K562 (cell line): ENCODE data around the gene USP32. TPM values are rescaled to one million over a fixed set of nuclear protein-coding genes. Genes with fewer than 3 reads are reported as not detected.
A peak's percentile ranks its signal among the peaks of the same experiment; 100 is the strongest.

Experiments
- ATAC-seq: fragments of 200-7000 bp; cut with Tn5 transposase; 3 replicates; pipeline ENCODE4 v1.9.1; 2020; ENCODE audit warnings: moderate library complexity
- BruUV-seq: library from RNA; stranded (reverse); fragments of 400-500 nt; replicated peaks from 2 replicates; lab custom pipeline; 2021; lab: Mats Ljungman, UMichigan
- CTCF ChIA-PET: fragments of 300-600 bp; formaldehyde crosslinking; extraction: SDS; loops from one replicate; lab custom pipeline; 2021; ENCODE audit warnings: low intra/inter-chr PET ratio; lab: Yijun Ruan, JAX
- POLR2A ChIA-PET: fragments of 300-600, 350-650 bp; sonication (Branson Sonifier 250); formaldehyde crosslinking; extraction: SDS; loops from one replicate; lab custom pipeline; 2021; ENCODE audit warnings: antibody characterized with exemption, inconsistent platforms; lab: Yijun Ruan, JAX
- DNase-seq, 4 experiments: peaks; one replicate each; pipeline versions ENCODE4 v3.0.0 to v3.0.0-alpha.2; 2011 to 2018; ENCODE audit warnings: low spot score in 3 of 4, mixed read lengths in 3 of 4; ENCODE audit errors: extremely low read depth in 1 of 4
- FAIRE-seq: peaks from 2 replicates; lab custom pipeline; 2011; peaks lifted over from hg19 to GRCh38; lab: Jason Lieb, UNC
- H2AFZ ChIP-seq: 2 replicates; pipeline ENCODE4 v1.6.0; 2011; ENCODE audit warnings: low read depth, low read length, control low read depth, inconsistent platforms
- H3K27ac ChIP-seq: fragments of 200-600 bp; 3 replicates; pipeline ENCODE4 v1.8.0; 2011; ENCODE audit warnings: low read depth, mild to moderate bottlenecking, control low read depth, inconsistent platforms, low read length, moderate library complexity, mixed read lengths; ENCODE audit errors: extremely low read depth
- H3K27me3 ChIP-seq, 2 experiments: fragments of 300-600 bp in 1 of 2; 2 replicates in 1 of 2; 3 replicates in 1 of 2; pipeline versions ENCODE4 v1.6.0 to v1.8.0; 2011; ENCODE audit warnings: inconsistent platforms in 2 of 2, low read length in 2 of 2, mild to moderate bottlenecking in 1 of 2, mixed read lengths in 1 of 2, moderate library complexity in 1 of 2; ENCODE audit not compliant: control insufficient read depth in 2 of 2, insufficient read depth in 2 of 2
- H3K36me3 ChIP-seq: fragments of 300-600 bp; 3 replicates; pipeline ENCODE4 v1.8.0; 2011; ENCODE audit warnings: mild to moderate bottlenecking, low read length, inconsistent platforms; ENCODE audit not compliant: control insufficient read depth, insufficient read depth
- H3K4me1 ChIP-seq, 2 experiments: fragments of 200-600 bp in 1 of 2; replicated peaks in 1 of 2; 2 replicates in 1 of 2; 3 replicates in 1 of 2; pipeline versions ENCODE4 v1.5.1 to v1.8.0; 2011; ENCODE audit warnings: inconsistent platforms in 2 of 2, low read length in 2 of 2, mild to moderate bottlenecking in 1 of 2, mixed read lengths in 1 of 2, moderate library complexity in 1 of 2; ENCODE audit not compliant: control insufficient read depth in 2 of 2, insufficient read depth in 2 of 2
- H3K4me2 ChIP-seq: 2 replicates; pipeline ENCODE4 v1.6.1; 2011; ENCODE audit warnings: low read length, control low read depth, inconsistent platforms, mixed read lengths; ENCODE audit not compliant: insufficient read depth
- H3K4me3 ChIP-seq: fragments of 200-600 bp; sonication (generic), shearing (Covaris generic); 2 replicates; pipeline ENCODE4 v1.5.1; 2016; ENCODE audit warnings: control low read depth, inconsistent platforms
- H3K79me2 ChIP-seq: fragments of 200-600 bp; 3 replicates; pipeline ENCODE4 v1.8.0; 2011; ENCODE audit warnings: low read length, inconsistent platforms; ENCODE audit not compliant: control insufficient read depth, insufficient read depth
- H3K9ac ChIP-seq, 2 experiments: 2 replicates each; pipeline versions ENCODE4 v1.6.0 to v1.6.1; 2011; ENCODE audit warnings: low read depth in 2 of 2, low read length in 2 of 2, control low read depth in 1 of 2, inconsistent platforms in 1 of 2, mild to moderate bottlenecking in 1 of 2, mixed read lengths in 1 of 2; ENCODE audit not compliant: insufficient read depth in 1 of 2
- H3K9me1 ChIP-seq: one replicate; pipeline ENCODE4 v1.6.0; 2011; ENCODE audit warnings: inconsistent platforms, mild to moderate bottlenecking, low read length, moderate library complexity; ENCODE audit not compliant: control insufficient read depth, insufficient read depth
- H3K9me3 ChIP-seq: replicated peaks from 2 replicates; pipeline ENCODE4 v1.5.1; 2011; ENCODE audit warnings: low read depth, low read length, inconsistent platforms; ENCODE audit not compliant: control insufficient read depth, insufficient read depth
- H4K20me1 ChIP-seq: replicated peaks from 2 replicates; pipeline ENCODE4 v1.6.1; 2011; ENCODE audit warnings: low read length, inconsistent platforms, mixed read lengths; ENCODE audit not compliant: control insufficient read depth, insufficient read depth
- CBX1 ChIP-seq: sonication (generic); IDR thresholded peaks from 2 replicates; pipeline ENCODE4 v1.6.1; 2016; ENCODE audit warnings: antibody characterized with exemption, low read depth, mild to moderate bottlenecking
- CHD4 ChIP-seq: fragments of 200-600 bp; sonication (generic); IDR thresholded peaks from 3 replicates; pipeline ENCODE4 v1.6.1; 2012; ENCODE audit warnings: low read depth, mild to moderate bottlenecking, mixed read lengths, low read length, inconsistent platforms; ENCODE audit not compliant: insufficient read depth, insufficient replicate concordance, poor library complexity, severe bottlenecking
- FOXK1 ChIP-seq: sonication (generic); formaldehyde crosslinking; IDR thresholded peaks from 2 replicates; pipeline ENCODE4 v1.8.0; 2022; ENCODE audit warnings: missing genetic modification reagents, mild to moderate bottlenecking, borderline replicate concordance
- HMBOX1 ChIP-seq: sonication (generic); IDR thresholded peaks from 2 replicates; pipeline ENCODE4 v1.6.1; 2016
- MECOM ChIP-seq: fragments of 250-450 bp; sonication (Bioruptor Pico); IDR thresholded peaks from 2 replicates; pipeline ENCODE4 v1.8.0; 2022; ENCODE audit warnings: inconsistent platforms
- NR0B1 ChIP-seq: fragments of 450-650 bp; IDR thresholded peaks from one replicate; pipeline ENCODE4 v1.6.1; 2018; ENCODE audit warnings: mild to moderate bottlenecking, moderate library complexity; ENCODE audit not compliant: partially characterized antibody
- RNF219 ChIP-seq: fragments of 250-450 bp; sonication (Bioruptor Pico); IDR thresholded peaks from 2 replicates; pipeline ENCODE4 v1.5.0; 2022; ENCODE audit warnings: mild to moderate bottlenecking
- TEAD2 ChIP-seq: fragments of 450-650 bp; IDR thresholded peaks from 2 replicates; pipeline ENCODE4 v1.6.1; 2016; ENCODE audit warnings: missing genetic modification characterization, control low read depth, missing compliant biosample characterization
- TRIM24 ChIP-seq, 2 experiments: fragments of 450-650 bp; IDR thresholded peaks; 2 replicates each; pipeline ENCODE4 v1.6.1; 2016
- TRIM28 ChIP-seq: fragments of 450-650 bp; IDR thresholded peaks from 2 replicates; pipeline ENCODE4 v1.6.1; 2017
- ZBTB11 ChIP-seq, 3 experiments: fragments of 200-800 bp in 1 of 3; fragments of 250-450 bp in 1 of 3; fragments of 450-650 bp in 1 of 3; sonication (Bioruptor Pico) in 1 of 3; sonication (Bioruptor generic) in 1 of 3; formaldehyde crosslinking in 1 of 3; IDR thresholded peaks; 2 replicates each; pipeline versions ENCODE4 v1.6.1 to v1.8.0; 2016 to 2022; ENCODE audit warnings: mild to moderate bottlenecking in 2 of 3, missing genetic modification characterization in 2 of 3, missing compliant biosample characterization in 1 of 3, moderate library complexity in 1 of 3
- ZNF436 ChIP-seq: fragments of 250-450, 450-650 bp; sonication (Bioruptor Pico); formaldehyde crosslinking; IDR thresholded peaks from 2 replicates; pipeline ENCODE4 v1.7.0; 2020; ENCODE audit warnings: mild to moderate bottlenecking
- ZNF780A ChIP-seq: fragments of 250-450 bp; sonication (Bioruptor Pico); IDR thresholded peaks from 2 replicates; pipeline ENCODE4 v1.5.0; 2021; ENCODE audit warnings: mild to moderate bottlenecking
- whole genome bisulfite sequencing: fragments of 100-300 bp; shearing (Covaris generic); methylation state at CpG from one replicate; pipeline ENCODE4 v1.1.6; 2016; ENCODE audit warnings: low coverage, mixed read lengths; ENCODE audit not compliant: insufficient coverage; ENCODE audit errors: missing lambda C conversion rate; 5-methylcytosine and 5-hydroxymethylcytosine counted together
- in situ Hi-C: fragments of 300-500 bp; cut with MboI; formaldehyde crosslinking; loops from 4 replicates; pipeline ENCODE4 v1.15.0; 2018; ENCODE audit warnings: inconsistent platforms, mixed read lengths
- intact Hi-C: fragments of 100-400 bp; cut with micrococcal nuclease; formaldehyde crosslinking; loops from 2 replicates; pipeline ENCODE4 v1.14.2; 2022
- polyA plus RNA-seq, 8 experiments: library from polyadenylated mRNA; depleted of rRNA in 4 of 8; stranded (reverse) in 5 of 8; unstranded in 3 of 8; fragments of >200 nt; fragmentation: Nextera tagmentation in 2 of 8; fragmentation: Illumina TruSeq in 1 of 8; extraction: Ambion mirVana in 2 of 8; extraction: Trizol in 1 of 8; gene quantifications; 2 replicates each; pipeline versions ENCODE4 v1.2.1 to v1.2.3, GENCODE V29; 2011 to 2014; ENCODE audit warnings: inconsistent platforms in 1 of 8, missing spikeins in 1 of 8
- total RNA-seq, 7 experiments: library from RNA; depleted of rRNA in 6 of 7; stranded (reverse); fragments of >200 nt in 6 of 7; fragmentation: Illumina TruSeq in 2 of 7; extraction: Trizol in 2 of 7; gene quantifications; 2 replicates each; pipeline versions ENCODE4 v1.2.1 to v1.2.3, GENCODE V29; 2011 to 2021; ENCODE audit warnings: low replicate concordance in 1 of 7

USP32 gene
- total and polyA plus RNA-seq, 9 of the 15 experiments (the other 6 are each of a cell fraction or from before 2014, with no cell fraction given), result 18.0 to 69.3 (median 47.1) TPM

- in situ Hi-C loops (no loop called here), intact Hi-C loops (no loop called here)
- Histone ChIP-seq H3K27me3 (no peaks in the 10 kb centered on the region), H3K9me3 (no peaks in the 10 kb centered on the region), H3K79me2 (peaks cover 51% of the 10 kb centered on the region), H2AFZ (no peak overlapping the region), H3K4me2 (no peak overlapping the region), H3K9ac (no peak overlapping the region), H3K4me1 (peaks cover 0 to 5% of the 10 kb centered on the region in 2 experiments; a peak in 2 of 5 replicates), H3K36me3 (peaks cover 41% of the 10 kb centered on the region), H4K20me1 (no peaks in the 10 kb centered on the region), H3K9me1 (no peaks in the 10 kb centered on the region), H3K27ac (peak overlapping the region; percentile 25; the same call in 1 of the 3 replicates), H3K4me3 (no peak overlapping the region)
- ChIA-PET CTCF (interaction anchor here (0.6 kb wide), 1 partner anchor 207 kb away, joined by 7 read pairs; no protein-coding TSS in a partner anchor), POLR2A (interaction anchor here (0.7 to 0.8 kb wide), 2 partner anchors 9 to 10 kb away, joined by 3 to 4 read pairs; no protein-coding TSS in a partner anchor)
- peak in 1 of 4 experiments; percentile 11 for DNase-seq
- peak; percentile 51 for FAIRE-seq
- WGBS, result 49% methylated on average over 4 of the region's 4 CpGs
- peak; percentile 37; the same call in 1 of the 3 replicates for ATAC-seq
- no TSS peak for BruUV-seq
- TF ChIP-seq CHD4 (no peak), CBX1 (no peak), TRIM24 (IDR thresholded peaks at IDR 0.05) (0 out of 4 replicates have a peak, but pooled peaks of 1 of the 2 experiments have one; percentile 8), HMBOX1 (peak; percentile 71), RNF219 (CRISPR knock-in tag) (no peak), ZNF436 (CRISPR knock-in tag) (no peak), FOXK1 (CRISPR knock-in tag) (0 out of 2 replicates have a peak, but pooled peaks have one; percentile 41), MECOM (CRISPR knock-in tag) (no peak), TRIM28 (no peak), NR0B1 (no peak), ZBTB11 (CRISPR knock-in tag; IDR thresholded peaks at IDR 0.05) (peak in 1 of 3 experiments; percentile 76; a peak in 1 of 6 replicates), ZNF780A (CRISPR knock-in tag) (no peak), TEAD2 (tag) (no peak)
Measured at GRCh38 chr17:60297760-60298401, 94.1 kb downstream of the USP32 start.
